Choroid plexus epithelial cell (primary cell): Measurements from ENCODE around the gene PLXNA2.

Experiments
- DNase-seq: peaks from one replicate; pipeline ENCODE4 v3.0.0-alpha.2; 2010; ENCODE audit warnings: low read depth
- H3K4me3 ChIP-seq: 2 replicates; pipeline ENCODE4 v1.5.1; 2011; ENCODE audit warnings: low read depth, mild to moderate bottlenecking, control low read depth, low read length, moderate library complexity
- TF ChIP-seq, protein P1 (sequence below): conservative IDR thresholded peaks from 2 replicates; pipeline ENCODE4 v1.5.1; 2011; ENCODE audit warnings: low read depth, mild to moderate bottlenecking, control low read depth, inconsistent platforms, low read length, moderate library complexity

PLXNA2 gene

DNA sequence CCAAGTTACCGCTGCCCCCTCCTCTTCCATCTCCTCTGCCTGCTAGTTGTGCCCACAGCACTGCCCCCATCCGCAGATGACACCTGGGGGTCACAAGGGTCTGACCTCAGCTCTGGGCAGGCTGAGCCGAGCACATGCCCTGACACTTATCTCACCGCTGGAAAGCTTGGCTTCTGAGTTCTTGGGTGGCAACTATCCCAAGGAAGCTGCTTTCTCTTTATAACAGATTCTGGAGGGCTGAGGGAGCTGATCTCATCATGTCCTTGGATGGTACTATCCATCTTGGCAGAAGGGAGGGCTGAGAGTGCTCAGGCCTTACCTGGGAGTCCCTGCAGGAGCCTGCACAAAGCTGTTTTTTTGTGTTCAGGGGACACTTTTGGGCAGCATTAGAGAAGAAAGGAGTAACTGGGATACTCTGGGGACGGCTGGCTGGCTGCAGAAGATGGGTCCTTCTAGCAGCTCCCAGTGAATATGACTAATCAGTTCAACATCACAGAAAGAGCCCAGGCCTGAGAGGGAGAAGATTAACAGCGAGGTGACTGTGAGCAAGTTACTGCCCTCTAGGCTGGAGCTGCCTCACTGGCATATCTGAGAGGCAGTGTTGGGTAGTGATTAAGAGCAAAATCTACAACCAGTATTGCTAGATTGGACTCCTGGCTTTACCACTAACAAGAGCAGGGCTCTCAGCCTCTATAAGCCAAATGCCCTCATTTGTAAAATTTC, 71.6 kb downstream of the PLXNA2 start:
- no peak overlapping the region for H3K4me3 ChIP-seq
- TF ChIP-seq, protein P1, sequence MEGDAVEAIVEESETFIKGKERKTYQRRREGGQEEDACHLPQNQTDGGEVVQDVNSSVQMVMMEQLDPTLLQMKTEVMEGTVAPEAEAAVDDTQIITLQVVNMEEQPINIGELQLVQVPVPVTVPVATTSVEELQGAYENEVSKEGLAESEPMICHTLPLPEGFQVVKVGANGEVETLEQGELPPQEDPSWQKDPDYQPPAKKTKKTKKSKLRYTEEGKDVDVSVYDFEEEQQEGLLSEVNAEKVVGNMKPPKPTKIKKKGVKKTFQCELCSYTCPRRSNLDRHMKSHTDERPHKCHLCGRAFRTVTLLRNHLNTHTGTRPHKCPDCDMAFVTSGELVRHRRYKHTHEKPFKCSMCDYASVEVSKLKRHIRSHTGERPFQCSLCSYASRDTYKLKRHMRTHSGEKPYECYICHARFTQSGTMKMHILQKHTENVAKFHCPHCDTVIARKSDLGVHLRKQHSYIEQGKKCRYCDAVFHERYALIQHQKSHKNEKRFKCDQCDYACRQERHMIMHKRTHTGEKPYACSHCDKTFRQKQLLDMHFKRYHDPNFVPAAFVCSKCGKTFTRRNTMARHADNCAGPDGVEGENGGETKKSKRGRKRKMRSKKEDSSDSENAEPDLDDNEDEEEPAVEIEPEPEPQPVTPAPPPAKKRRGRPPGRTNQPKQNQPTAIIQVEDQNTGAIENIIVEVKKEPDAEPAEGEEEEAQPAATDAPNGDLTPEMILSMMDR, result no peak
- no peak for DNase-seq

- H3K4me3 ChIP-seq, result no peak overlapping the region
- TF ChIP-seq, protein P1, result no peak
- DNase-seq, result peak; percentile 36
Observed at GRCh38 chr1:208171616-208172422, 72.4 kb downstream of the PLXNA2 start.

DNA sequence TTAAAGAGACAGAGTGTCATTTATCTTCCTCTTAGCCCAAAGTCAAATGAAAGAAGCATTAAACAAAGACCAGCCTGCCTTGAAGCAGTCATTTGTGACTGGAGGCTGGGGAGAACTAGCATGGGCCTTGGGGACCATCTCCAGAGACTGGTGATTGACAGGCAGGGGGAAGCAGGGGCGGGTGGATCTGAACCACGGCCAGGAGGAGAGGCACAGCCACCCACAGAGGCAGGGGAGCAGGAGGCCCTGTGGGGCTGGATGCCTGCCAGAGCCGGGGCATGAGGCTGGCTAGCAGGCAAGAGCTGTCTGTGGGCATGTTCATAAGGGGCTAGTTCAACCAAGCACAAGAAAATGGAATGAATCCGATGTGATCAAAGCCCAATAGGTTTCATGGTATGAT, 73.9 kb downstream of the PLXNA2 start:
- H3K4me3 ChIP-seq, result no peak overlapping the region
- TF ChIP-seq, protein P1, result no peak
- DNase-seq, result no peak

DNA sequence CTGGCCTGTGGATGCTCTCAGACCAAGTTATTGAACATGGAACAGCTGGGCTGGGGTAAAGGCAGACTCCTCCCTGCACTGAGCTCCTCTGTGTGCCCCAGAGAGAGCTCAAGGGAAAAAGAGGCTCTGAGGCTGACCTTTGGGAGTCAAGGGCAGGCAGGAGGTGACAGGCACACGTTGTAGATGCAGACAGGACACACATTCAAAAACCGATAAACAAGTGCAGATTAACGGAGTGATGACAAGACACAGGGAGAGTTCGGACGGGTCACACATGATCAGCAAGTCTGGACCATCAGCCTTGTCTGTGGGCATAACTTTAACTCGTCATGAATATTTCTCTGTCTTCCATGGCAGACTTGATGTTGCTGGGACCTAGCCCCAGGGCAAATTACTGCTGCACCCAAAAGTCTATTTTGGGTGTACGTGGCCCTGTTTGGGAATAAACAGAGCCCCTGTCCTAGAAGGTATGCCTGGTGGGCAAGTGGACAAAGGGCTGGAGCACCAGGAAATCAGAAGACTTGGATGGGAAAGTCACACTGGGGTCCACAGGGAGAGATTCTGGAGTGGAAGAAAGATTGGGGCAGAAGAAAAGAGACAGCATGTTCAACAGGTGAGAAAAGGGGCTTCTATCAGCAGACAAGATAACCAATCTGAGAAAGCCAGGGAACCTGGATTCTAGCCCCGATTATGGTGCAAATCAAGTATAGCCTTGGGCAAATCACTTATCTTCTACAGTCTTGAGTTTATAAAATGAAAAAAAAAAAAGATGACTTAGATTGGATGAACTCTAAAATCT, 74.9 kb downstream of the PLXNA2 start:
- TF ChIP-seq, protein P1, result no peak
- no peak for DNase-seq
- no peak overlapping the region for H3K4me3 ChIP-seq

GRCh38 chr1:208167261-208167869, 76.8 kb downstream of the PLXNA2 start:
- no peak for DNase-seq
- H3K4me3 ChIP-seq, result no peak overlapping the region
- TF ChIP-seq, protein P1, result no peak

- no peak for DNase-seq
- no peak overlapping the region for H3K4me3 ChIP-seq
- TF ChIP-seq, protein P1, result no peak
Observed at GRCh38 chr1:208166340-208167138, 77.6 kb downstream of the PLXNA2 start.
